GM06990 (cell line): ENCODE results near the gene ENDOU.

Experiments used
- DNase-seq: peaks from one replicate; pipeline ENCODE4 v3.0.0-alpha.2; 2011; ENCODE audit not compliant: insufficient read length; ENCODE audit errors: extremely low read depth
- H3K27me3 ChIP-seq: replicated peaks from 2 replicates; pipeline ENCODE4 v1.6.0; 2011; ENCODE audit warnings: low read length; ENCODE audit not compliant: control insufficient read depth, insufficient read depth
- H3K36me3 ChIP-seq: 2 replicates; pipeline ENCODE4 v1.5.1; 2011; ENCODE audit warnings: low read length; ENCODE audit not compliant: control insufficient read depth, insufficient read depth
- H3K4me3 ChIP-seq: replicated peaks from 2 replicates; pipeline ENCODE4 v1.5.1; 2011; ENCODE audit warnings: low read depth, mild to moderate bottlenecking, control low read depth, low read length
- TF ChIP-seq, protein P1 (sequence below): IDR thresholded peaks from 2 replicates; pipeline ENCODE4 v1.5.1; 2011; ENCODE audit warnings: low read length, control low read depth, mild to moderate bottlenecking, inconsistent platforms; ENCODE audit not compliant: insufficient read depth, poor library complexity, severe bottlenecking

ENDOU gene

DNA sequence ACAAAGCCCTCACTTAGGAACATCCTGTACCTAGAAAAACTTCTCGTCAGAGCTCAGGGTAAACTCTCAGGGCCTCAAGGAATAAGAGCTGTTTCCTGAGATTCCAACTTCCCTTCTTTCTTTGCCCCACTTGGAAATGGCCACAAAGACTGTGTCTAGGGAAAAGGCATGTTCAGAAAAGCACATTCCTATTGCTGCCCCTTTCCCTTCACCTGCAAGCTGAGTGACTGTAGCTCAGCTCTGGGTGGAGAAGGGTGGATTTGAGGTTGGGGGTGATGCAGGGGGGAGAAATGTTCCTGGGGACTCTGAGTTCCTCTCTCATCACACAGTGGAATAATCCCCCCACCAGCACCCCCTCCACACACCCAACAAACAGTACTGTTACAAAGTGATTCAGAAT, 6.8 kb downstream of the ENDOU start:
- Histone ChIP-seq H3K27me3 (no peaks in the 10 kb centered on the region), H3K4me3 (no peak overlapping the region), H3K36me3 (peaks cover 2% of the 10 kb centered on the region)
- TF ChIP-seq, protein P1, sequence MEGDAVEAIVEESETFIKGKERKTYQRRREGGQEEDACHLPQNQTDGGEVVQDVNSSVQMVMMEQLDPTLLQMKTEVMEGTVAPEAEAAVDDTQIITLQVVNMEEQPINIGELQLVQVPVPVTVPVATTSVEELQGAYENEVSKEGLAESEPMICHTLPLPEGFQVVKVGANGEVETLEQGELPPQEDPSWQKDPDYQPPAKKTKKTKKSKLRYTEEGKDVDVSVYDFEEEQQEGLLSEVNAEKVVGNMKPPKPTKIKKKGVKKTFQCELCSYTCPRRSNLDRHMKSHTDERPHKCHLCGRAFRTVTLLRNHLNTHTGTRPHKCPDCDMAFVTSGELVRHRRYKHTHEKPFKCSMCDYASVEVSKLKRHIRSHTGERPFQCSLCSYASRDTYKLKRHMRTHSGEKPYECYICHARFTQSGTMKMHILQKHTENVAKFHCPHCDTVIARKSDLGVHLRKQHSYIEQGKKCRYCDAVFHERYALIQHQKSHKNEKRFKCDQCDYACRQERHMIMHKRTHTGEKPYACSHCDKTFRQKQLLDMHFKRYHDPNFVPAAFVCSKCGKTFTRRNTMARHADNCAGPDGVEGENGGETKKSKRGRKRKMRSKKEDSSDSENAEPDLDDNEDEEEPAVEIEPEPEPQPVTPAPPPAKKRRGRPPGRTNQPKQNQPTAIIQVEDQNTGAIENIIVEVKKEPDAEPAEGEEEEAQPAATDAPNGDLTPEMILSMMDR: no peak
- no peak for DNase-seq

- H3K36me3 ChIP-seq: no peaks in the 10 kb centered on the region; the same call in none of the 2 replicates
- H3K4me3 ChIP-seq: no peak overlapping the region
- no peak for DNase-seq
- TF ChIP-seq, protein P1: peak; percentile 52
- H3K27me3 ChIP-seq: no peaks in the 10 kb centered on the region
These were observed 7.7 kb downstream of the ENDOU start for GRCh38 chr12:47717443-47718193.

- no peaks in the 10 kb centered on the region for H3K27me3 ChIP-seq
- TF ChIP-seq, protein P1: no peak
- H3K4me3 ChIP-seq: no peak overlapping the region
- H3K36me3 ChIP-seq: no peaks in the 10 kb centered on the region; the same call in none of the 2 replicates
- no peak for DNase-seq
These were observed 8.2 kb downstream of the ENDOU start for GRCh38 chr12:47717046-47717442.

DNA sequence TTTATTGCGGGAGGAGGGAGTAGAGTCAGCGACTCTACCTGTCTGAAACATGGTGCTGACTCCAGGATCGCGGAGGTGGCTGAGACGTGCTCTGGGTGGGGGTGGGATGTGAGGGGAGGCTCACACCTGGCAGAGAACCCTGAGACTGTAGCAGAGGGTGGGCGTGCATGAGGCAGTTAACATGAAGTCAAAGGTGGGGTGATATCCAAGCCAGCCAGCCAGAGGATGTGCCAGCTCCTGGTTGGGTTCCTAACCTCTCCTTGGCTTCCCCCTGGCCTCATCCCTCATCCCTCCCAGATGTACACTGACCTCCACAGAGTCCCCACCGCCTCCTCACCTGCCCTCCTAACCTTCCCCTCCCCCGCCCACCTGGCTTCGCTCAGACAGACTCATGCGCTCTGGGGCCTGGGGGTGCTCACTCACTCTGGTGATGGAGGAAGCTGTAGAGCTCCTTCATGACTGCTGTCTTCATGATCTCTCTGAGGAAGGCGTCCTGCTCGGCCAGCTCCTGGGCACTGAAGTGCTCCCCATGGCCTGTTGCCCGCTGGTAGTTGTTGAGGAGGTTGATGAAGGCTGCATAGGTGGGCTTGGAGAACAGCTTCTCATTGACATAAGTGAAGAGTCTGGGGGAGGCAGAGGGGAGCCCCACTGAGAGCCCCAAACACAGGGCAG, 9.3 kb downstream of the ENDOU start:
- no peak for DNase-seq
- TF ChIP-seq, protein P1: no peak
- Histone ChIP-seq H3K36me3 (no peaks in the 10 kb centered on the region; the same call in 1 of the 2 replicates), H3K4me3 (no peak overlapping the region), H3K27me3 (no peaks in the 10 kb centered on the region)

DNA sequence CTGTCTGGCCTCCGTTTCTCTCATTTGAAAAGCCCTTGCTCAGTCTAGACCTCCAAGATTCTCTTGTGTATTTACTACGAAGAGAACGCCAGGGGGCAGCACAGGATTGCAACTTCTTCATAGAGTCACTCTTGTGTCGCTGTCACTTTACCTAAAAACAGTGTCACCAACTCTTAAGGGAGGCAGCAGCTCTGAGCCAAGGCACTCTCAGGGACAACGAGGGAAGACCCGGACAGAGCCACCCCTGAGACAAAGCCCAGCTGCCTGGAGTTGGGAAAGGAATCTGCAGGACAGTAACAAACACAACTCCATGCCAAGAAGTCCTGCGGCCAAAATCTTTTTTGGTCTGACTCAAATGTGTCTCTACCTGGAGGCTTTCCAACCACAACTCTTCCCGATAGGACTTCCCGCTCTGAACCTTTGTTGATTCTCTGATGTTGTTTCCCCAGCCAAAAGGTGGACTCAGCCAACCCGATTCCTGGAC, 9.9 kb downstream of the ENDOU start:
- TF ChIP-seq, protein P1: peak; percentile 65
- H3K4me3 ChIP-seq: no peak overlapping the region
- DNase-seq: peak; percentile 34
- no peaks in the 10 kb centered on the region for H3K36me3 ChIP-seq
- H3K27me3 ChIP-seq: no peaks in the 10 kb centered on the region
